ENCODE measurements around the gene MTFP1.

DNA sequence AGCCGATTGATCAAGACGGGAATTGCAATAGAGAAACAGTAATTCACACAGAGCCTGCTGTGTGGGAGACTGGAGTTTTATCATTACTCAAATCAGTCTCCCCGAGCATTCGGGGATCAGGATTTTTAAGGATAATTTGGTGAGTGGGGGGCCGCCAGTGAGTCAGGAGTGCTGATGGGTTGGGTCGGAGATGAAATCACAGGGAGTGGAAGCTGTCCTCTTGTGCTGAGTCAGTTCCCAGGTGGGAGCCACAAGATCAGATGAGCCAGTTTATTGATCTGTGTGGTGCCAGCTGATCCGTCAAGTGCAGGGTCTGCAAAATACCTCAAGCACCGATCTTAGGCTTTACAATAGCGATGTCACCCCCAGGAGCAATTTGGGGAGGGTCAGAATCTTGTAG lies 15.5 kb downstream of the MTFP1 start:
- TF ChIP-seq EZH2 (IDR thresholded peaks at IDR 0.05; ENCODE audit: borderline replicate concordance, low read depth, low read length), result no peak
- TF ChIP-seq, protein P1, sequence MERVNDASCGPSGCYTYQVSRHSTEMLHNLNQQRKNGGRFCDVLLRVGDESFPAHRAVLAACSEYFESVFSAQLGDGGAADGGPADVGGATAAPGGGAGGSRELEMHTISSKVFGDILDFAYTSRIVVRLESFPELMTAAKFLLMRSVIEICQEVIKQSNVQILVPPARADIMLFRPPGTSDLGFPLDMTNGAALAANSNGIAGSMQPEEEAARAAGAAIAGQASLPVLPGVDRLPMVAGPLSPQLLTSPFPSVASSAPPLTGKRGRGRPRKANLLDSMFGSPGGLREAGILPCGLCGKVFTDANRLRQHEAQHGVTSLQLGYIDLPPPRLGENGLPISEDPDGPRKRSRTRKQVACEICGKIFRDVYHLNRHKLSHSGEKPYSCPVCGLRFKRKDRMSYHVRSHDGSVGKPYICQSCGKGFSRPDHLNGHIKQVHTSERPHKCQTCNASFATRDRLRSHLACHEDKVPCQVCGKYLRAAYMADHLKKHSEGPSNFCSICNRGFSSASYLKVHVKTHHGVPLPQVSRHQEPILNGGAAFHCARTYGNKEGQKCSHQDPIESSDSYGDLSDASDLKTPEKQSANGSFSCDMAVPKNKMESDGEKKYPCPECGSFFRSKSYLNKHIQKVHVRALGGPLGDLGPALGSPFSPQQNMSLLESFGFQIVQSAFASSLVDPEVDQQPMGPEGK (CRISPR knock-in tag; IDR thresholded peaks at IDR 0.05; ENCODE audit: borderline replicate concordance), result no peak
